GM21529 (cell line): ENCODE measurements around the gene MTHFD2L.

Experiments used
- ATAC-seq: cut with Tn5 transposase; IDR thresholded peaks from one replicate; pipeline ENCODE4 v1.9.1; 2021; ENCODE audit not compliant: unreplicated experiment

MTHFD2L gene

DNA sequence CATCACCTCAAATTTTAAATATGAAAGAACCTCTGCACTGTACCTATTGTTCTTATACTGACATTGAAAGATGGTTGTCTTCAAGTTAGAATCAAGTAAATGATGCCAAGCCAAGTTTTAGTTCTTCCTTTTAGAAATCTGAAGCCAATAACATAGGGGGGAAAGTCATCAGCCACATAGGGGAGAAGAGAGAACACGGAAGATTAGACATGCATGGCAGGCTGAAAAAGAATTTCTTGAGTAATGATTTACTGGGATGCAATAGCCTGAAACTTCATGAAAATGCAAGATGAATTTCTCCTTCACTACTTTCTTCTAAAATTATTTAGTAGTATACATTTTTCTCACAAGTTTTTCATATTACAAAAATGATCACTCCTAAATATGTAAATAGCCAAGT lies 136.8 kb downstream of the MTHFD2L start:
- no peak for ATAC-seq

DNA sequence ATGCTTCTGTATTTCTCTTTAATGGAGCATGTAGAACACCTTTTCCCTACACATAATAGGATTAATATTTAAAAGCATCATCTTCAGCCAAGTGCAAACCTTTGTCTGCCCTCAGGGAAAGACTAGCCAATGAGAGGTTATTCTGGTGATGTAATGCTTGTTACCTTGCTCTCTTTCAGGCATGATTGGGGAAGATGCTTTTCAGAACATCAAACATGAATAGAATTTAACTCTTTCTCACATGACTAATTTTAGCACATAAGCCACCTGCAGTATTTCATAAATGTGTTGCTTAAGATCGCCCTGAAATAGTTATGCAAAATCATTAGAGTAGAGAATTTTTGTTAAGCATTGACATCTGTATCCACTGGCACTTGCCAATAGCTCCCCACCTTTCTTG lies 139.6 kb downstream of the MTHFD2L start:
- ATAC-seq, result no peak

DNA sequence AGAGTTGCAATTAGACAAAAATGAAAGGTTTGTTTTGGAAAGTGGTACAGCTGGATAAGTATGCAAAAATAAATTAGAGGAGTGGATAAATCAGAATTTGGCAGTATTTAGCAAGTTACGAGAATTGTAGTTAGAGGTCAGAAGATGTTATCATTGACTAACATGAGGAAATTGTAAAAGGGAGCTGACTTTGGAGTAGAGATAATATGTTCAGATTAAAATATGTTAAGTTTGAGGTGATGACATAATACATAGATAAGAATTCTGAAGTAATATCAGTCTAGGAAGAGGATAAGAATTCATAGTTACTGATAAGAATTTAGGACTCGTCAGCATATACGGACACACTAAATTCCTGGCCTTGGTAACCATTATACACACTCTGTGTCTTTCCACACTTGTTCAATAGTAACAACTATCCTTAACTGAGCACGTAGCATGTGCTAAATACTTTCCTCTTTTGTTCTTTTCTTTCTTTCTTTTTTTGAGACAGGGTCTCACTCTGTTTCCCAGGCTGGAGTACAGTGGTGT lies 146.2 kb downstream of the MTHFD2L start:
- ATAC-seq, result no peak

DNA sequence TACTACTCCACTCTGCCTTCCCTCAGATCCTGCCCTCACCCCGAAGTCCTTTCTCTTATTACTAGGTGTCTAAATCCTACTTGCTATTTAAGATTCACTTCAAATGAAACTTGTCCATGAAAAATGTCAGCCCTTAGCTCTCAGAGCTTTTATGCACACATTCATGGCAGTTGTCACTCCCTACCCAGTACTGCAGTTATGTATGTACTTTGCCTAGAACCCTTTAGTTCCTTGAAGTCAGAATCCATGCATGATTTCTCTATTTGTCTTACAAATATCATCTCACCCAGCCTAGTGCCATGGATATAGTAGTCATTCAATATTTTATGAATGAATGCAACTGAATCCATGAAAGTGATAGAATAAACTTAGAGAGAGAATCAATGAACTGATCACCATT lies 147.1 kb downstream of the MTHFD2L start:
- ATAC-seq, result no peak

GRCh38 chr4:74307170-74307569 lies 149.3 kb downstream of the MTHFD2L start:
- ATAC-seq, result no peak

DNA sequence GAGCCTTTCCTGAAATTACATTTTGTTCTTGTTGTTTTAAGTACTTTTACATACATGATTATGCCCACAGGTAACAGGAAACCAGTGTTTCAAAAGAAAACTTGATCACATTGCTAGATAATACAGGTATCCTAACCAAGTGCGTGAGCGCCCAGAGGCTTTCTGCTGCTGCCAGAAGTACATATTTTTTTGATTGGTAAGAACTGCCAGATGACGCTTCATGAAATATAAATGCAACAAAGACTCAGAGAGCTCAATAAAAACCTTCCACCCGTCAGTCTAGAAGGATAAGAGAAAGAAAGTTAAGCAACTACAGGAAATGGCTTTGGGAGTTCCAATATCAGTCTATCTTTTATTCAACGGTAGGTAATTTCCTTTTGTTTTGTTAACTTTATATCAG lies 150.3 kb downstream of the MTHFD2L start, which contains the start of gene EPGN:
Gene EPGN (plus strand): TSS at position 256 of the 400 bp plus-strand sequence. CDS start 64 bp downstream, at position 320.
- ATAC-seq, result no peak

- ATAC-seq, result no peak
Observed at GRCh38 chr4:74309223-74309622, 151.3 kb downstream of the MTHFD2L start.

- ATAC-seq, result peak; percentile 78
Observed at GRCh38 chr4:74311696-74312313, 153.9 kb downstream of the MTHFD2L start.

GRCh38 chr4:74314329-74314728 lies 156.4 kb downstream of the MTHFD2L start:
- ATAC-seq, result no peak

DNA sequence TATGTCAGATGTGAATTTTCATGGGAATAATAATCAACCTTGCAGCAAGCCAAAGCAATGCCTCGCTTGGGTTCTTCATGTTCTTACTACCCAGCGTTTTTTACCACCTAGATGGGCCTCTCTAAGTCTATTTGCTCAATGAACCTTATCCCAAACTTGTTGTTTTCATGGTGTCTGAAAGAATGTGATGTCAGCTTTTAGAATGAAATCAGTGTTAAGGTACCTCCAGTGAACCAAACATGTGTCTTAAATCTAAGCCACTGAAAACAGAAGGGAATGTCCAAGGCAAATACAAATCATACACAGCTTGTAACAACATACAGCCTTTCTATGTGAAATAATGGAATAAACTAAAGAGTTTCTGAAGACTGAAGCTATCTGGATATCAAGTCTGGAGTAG lies 157.0 kb downstream of the MTHFD2L start:
- no peak for ATAC-seq

DNA sequence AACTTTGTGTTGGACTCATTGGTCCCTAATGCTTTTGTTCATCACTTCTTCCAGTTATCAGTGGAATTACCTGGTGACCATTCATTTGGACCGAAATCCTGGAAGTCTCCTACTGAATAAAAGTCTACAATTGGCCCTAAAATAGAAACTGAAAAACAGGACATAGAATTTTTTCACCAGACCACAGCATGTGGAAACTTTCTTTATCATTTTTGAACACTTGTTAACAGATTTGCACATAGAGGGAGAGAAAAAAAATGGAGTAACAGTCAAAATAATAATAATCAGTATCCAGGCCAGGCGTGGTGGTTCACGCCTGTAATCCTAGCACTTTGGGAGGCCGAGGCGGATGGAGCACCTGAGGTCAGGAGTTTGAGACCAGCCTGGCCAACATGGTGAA lies 157.5 kb downstream of the MTHFD2L start:
- ATAC-seq, result no peak

- ATAC-seq, result no peak
Observed at GRCh38 chr4:74316397-74316796, 158.5 kb downstream of the MTHFD2L start.

GRCh38 chr4:74317616-74318246 lies 159.8 kb downstream of the MTHFD2L start:
- no peak for ATAC-seq

GRCh38 chr4:74318276-74318675 lies 160.4 kb downstream of the MTHFD2L start:
- ATAC-seq, result no peak

GRCh38 chr4:74319470-74319869 lies 161.6 kb downstream of the MTHFD2L start:
- ATAC-seq, result no peak

DNA sequence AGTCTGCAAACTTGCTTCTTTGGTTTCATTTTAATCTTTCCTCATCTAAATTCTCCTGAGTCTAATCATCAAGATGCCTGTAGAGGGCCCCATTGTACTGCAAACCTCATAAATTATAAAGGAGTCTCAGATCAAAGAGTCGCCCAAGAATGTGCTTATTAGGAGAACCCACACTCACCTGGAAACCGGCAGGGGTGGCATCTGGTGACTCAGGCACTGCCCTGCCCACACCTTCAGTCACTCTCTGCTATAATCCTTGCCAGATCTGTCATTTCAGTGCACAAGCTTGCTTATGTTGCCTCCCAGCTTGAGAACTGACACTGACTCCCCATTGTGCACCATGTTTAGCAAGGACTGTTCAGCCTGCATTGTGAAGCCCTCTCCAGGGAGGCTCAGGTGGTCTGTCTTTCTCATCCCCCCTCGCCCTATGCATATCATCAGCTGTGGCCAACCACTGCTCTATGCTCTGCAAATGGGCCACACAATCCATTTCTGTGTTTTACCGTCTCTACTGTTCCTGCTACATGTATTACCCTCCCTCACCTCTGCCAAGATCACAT lies 162.7 kb downstream of the MTHFD2L start:
- ATAC-seq, result peak; percentile 82

- no peak for ATAC-seq
Observed at GRCh38 chr4:74322301-74322700, 164.4 kb downstream of the MTHFD2L start.

DNA sequence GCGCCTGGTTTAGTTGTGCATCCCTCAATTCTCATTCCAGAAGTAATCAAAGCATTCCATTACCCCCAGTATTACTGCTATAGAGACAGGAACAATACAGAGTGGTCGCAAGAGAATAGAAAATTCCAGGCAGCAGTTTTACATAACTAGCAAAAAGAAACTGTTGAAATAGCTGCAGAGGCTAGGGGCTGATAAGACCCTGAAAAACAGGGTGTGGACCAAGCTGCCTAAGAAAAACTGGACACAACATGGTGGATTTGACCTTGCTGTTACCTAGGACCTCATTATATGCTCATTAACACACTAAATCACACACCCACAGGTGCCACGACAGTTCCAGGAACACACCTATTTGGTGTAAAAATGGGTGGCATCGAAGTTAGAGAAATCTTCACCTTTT lies 165.7 kb downstream of the MTHFD2L start:
- ATAC-seq, result no peak

- no peak for ATAC-seq
Observed at GRCh38 chr4:74324262-74324661, 166.3 kb downstream of the MTHFD2L start.

- no peak for ATAC-seq
Observed at GRCh38 chr4:74325886-74326285, 168.0 kb downstream of the MTHFD2L start.

GRCh38 chr4:74327762-74328161 lies 169.8 kb downstream of the MTHFD2L start:
- no peak for ATAC-seq

GRCh38 chr4:74328501-74328900 lies 170.6 kb downstream of the MTHFD2L start:
- no peak for ATAC-seq
